GM12892 (cell line): Measurements from ENCODE around the gene PACS1.

Experiments
- DNase-seq: peaks from one replicate; pipeline ENCODE4 v3.0.0; 2011; ENCODE audit not compliant: insufficient read length
- FAIRE-seq: peaks from 2 replicates; lab custom pipeline; 2011; peaks lifted over from hg19 to GRCh38; lab: Jason Lieb, UNC
- POLR2A ChIP-seq: IDR thresholded peaks from 2 replicates; pipeline ENCODE4 v1.6.1; 2011; ENCODE audit warnings: low read depth, low read length, control low read depth
- POLR2AphosphoS5 ChIP-seq: IDR thresholded peaks from 2 replicates; pipeline ENCODE4 v1.6.1; 2011; ENCODE audit warnings: low read depth, low read length, control low read depth
- TAF1 ChIP-seq: IDR thresholded peaks from 2 replicates; pipeline ENCODE4 v1.6.1; 2011; ENCODE audit warnings: low read depth, mild to moderate bottlenecking, control low read depth, low read length, borderline replicate concordance

PACS1 gene

DNA sequence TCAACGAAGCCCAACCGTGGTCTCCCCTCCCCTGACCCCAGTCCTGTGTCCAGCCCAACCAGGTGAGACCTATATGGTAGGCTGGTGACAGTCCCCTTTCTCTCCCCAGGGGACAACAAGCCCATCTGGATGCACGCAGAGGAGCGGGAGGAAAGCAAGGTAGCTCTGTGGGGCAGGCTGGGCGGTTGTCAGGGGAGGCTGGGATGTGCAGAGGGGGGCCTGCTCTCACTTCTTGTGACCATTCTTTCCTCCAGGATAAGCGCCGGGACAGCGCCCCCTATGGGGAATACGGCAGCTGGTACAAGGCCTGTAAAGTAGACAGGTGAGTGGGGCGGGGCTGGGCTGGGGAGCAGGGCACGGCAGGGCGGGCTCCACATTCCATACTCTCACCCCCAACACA is 194.8 kb downstream of the PACS1 start:
- peak; percentile 58 for FAIRE-seq

DNA sequence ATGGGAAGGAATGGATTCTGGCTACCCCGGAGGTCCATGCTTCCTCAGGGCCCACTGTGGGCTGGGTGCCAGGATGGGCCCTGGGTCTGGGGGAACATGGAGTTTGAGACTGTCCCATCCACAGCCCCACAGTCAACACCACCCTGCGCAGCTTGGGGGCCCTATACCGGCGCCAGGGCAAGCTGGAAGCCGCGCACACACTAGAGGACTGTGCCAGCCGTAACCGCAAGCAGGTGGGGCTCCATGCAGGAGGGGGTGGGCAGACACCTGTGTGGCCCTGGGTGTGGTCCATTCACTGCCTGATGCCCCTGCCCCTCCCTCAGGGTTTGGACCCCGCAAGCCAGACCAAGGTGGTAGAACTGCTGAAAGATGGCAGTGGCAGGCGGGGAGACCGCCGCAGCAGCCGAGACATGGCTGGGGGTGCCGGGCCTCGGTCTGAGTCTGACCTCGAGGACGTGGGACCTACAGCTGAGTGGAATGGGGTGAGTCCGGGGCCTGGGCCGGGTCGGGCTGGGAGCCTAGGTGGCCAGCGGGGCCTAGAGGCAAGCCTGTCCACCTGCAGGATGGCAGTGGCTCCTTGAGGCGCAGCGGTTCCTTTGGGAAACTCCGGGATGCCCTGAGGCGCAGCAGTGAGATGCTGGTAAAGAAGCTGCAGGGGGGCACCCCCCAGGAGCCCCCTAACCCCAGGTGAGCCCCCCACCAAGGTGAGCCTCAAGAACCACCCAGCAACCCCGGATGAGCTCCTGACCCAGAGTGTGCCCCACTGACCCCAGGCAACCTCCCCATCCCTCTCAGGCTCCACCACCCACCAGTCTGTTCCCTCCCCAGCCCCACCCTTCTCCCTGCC is 195.7 kb downstream of the PACS1 start:
- TF ChIP-seq POLR2AphosphoS5, result no peak
- TF ChIP-seq TAF1, result no peak
- FAIRE-seq (no peak), DNase-seq (no peak)

More for the DNA sequence above, 194.8 kb downstream of the PACS1 start:
- TF ChIP-seq POLR2A, result no peak
- no peak for TF ChIP-seq TAF1
- no peak for TF ChIP-seq POLR2AphosphoS5
- no peak for DNase-seq

- no peak for TF ChIP-seq POLR2AphosphoS5
- TF ChIP-seq TAF1, result no peak
- TF ChIP-seq POLR2A, result no peak
- no peak for FAIRE-seq
- no peak for DNase-seq
Measured at GRCh38 chr11:66266378-66267038, 196.4 kb downstream of the PACS1 start.

- FAIRE-seq (no peak), DNase-seq (no peak)
- no peak for TF ChIP-seq POLR2A
- TF ChIP-seq POLR2AphosphoS5, result no peak
- TF ChIP-seq TAF1, result no peak
Measured at GRCh38 chr11:66267039-66267378, 196.9 kb downstream of the PACS1 start.

DNA sequence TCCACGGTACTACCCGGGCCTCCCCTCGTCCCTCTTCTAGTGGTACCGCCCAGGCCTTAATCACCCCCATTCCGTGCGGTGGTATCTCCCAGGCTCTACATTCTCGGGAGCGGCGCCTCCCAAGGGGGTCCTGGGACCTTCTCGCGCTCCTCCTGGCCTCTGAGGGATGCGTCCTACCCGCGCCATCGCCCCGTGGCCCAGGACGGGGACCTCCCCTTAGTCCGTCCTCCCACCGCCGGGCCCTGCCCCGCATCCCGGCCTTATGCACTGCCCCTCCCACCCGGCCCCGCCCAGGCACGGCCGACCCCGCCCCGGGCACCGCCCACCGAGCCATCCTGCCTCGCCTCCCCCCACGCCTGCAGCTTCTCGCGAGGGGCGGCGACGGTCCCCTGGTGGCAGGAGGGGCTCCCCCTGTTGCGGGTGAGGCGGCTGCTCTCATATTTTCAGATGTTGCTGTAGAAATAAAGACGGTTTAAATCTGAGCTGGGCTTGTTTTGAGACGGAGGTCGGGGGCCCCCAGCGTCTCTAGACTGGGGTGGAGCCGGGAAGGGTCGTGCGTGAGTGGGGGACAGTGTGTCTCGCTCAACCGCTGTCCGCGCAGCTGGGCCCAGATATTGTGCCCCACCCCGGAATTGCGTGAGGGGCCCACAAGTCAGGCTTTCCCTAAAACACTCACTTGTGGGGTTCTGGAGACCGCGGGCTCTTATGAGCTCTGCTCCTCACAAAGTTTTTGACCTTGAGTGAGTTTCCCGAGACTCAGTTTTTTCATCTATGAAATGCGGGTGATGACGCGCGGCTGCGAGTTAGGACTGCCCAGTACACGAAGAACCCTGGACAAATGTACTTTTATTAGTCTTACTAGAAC is 197.5 kb downstream of the PACS1 start:
- DNase-seq, result peak; percentile 90
- TF ChIP-seq POLR2AphosphoS5 (no peak), TAF1 (no peak), POLR2A (peak; percentile 17; the same call in 1 of the 2 replicates)
- FAIRE-seq, result no peak

GRCh38 chr11:66268244-66268951 is 198.3 kb downstream of the PACS1 start, which contains the start of gene RAB1B:
Gene RAB1B (plus strand): TSS chr11:66268639. CDS start chr11:66268680, 41 bp downstream.
- peak; percentile 96 for DNase-seq
- TF ChIP-seq POLR2A (peak; percentile 58), POLR2AphosphoS5 (peak; percentile 24; the same call in 1 of the 2 replicates), TAF1 (no peak)
- FAIRE-seq, result peak; percentile 100

DNA sequence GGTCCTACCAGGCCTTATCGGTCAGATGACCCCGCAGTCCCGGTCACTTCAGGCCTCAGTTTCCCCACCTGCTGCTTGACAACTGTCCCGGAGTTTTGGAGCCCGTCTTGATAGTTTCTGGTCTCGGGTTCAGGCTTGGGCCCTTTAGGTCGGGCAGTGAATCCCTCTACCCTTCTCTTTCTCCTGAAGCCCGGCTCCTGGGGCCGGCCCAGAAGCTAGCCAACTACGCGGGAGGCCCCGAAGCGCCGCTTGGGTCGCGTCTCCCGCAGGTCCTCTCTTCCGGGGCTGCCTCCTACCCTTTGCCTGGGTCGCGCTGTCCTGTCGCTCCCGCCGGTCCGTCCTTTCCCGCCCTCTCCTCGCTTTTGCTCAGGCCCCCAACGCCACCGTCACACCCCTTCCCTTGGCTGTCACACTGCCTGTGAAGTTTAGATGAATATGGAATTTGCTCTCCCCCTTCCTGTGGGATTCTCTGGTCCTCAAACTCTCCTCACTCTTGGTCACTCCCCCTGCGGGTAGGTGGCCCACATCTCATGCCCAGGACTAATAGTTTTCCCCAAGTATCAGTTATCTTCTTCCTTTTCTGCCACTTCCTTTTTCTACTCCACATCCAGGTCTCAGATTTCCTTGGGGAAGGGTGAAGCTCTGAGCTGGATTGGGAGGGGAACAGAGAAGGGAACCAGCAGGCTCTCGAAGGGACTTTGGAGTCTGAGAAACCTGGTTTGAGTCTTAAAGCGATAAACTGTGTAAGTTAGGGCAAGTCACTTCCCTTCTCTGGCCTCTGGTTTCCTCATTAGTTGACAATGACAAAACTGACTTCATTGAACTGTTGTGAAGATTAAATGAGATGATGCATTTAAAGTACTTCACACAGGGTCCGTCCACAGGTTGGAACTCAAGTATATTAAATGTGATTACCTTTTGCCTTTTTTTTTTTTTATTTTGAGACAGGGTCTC is 199.2 kb downstream of the PACS1 start:
- TF ChIP-seq POLR2A (no peak; the same call in none of the 2 replicates), POLR2AphosphoS5 (no peak), TAF1 (no peak)
- FAIRE-seq, result peak; percentile 81
- peak; percentile 53 for DNase-seq

DNA sequence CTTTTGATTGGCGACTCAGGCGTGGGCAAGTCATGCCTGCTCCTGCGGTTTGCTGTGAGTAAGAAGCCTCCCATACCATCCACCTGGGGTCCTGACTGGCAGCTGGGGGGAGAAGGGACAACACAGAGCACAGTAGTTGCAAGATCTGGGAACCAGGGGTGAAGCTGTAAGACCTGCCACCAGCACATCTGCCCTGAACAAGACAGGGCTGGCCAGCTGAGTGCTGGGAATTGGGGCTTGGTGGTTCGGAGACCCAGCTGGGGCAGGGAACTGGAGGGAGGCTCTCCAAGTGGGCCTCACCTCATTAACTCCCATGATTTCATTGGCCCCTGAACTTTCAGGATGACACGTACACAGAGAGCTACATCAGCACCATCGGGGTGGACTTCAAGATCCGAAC is 201.7 kb downstream of the PACS1 start:
- FAIRE-seq (no peak), DNase-seq (no peak)
- no peak for TF ChIP-seq POLR2AphosphoS5
- no peak for TF ChIP-seq POLR2A
- TF ChIP-seq TAF1, result no peak

- TF ChIP-seq POLR2A (no peak; the same call in 1 of the 2 replicates), POLR2AphosphoS5 (no peak), TAF1 (no peak)
- DNase-seq, result no peak
- no peak for FAIRE-seq
Measured at GRCh38 chr11:66272596-66272995, 202.5 kb downstream of the PACS1 start.

DNA sequence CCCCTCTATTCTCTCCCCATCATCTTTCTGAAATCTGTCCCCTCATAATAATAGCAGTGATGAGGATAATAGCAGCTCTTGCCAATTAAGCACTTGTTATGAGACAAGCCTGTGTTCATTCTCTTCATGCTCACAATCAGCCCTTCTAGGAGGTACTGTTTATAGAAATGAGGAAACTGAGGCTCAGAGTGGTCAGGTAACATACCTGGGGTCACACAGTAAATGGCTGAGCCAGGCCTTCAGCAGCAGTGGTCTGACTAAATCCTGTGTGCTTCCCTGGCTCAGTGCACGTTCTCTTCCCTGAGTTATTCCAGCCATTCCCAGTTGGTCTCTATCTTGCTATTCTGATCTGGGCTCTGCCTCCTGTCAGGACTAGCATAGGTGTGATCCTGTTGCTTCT is 204.1 kb downstream of the PACS1 start:
- no peak for FAIRE-seq
- TF ChIP-seq POLR2A, result no peak
- 0 out of 2 replicates have a peak, but pooled peaks have one; percentile 26 for TF ChIP-seq POLR2AphosphoS5
- no peak for DNase-seq

- TF ChIP-seq POLR2A, result peak; percentile 38; the same call in 1 of the 2 replicates
- no peak for TF ChIP-seq POLR2AphosphoS5
- no peak for FAIRE-seq
- no peak for DNase-seq
Measured at GRCh38 chr11:66275396-66275795, 205.3 kb downstream of the PACS1 start.
